HCT116 (cell line): ENCODE measurements around the gene SH3BP1. TPM values are rescaled to one million over a fixed set of nuclear protein-coding genes. Genes with fewer than 3 reads are reported as not detected.
"Not testable (repeated sequence)": the region's sequence is repeated elsewhere in the genome, so short reads cannot be mapped to it uniquely, and the experiment has no call there.

ENCODE experiments used
- ATAC-seq: fragments of 200-7000 bp; cut with Tn5 transposase; 2 replicates; pipeline ENCODE4 v1.9.1; 2020; ENCODE audit warnings: mild to moderate bottlenecking, moderate library complexity
- Bru-seq: library from RNA; stranded (reverse); fragments of 400-500 nt; gene quantifications from one replicate; lab custom pipeline; 2021; lab: Mats Ljungman, UMichigan
- BruChase-seq, 2 experiments: library from RNA; stranded (reverse); fragments of 400-500 nt; gene quantifications; one replicate each; lab custom pipeline; 2021; lab: Mats Ljungman, UMichigan
- BruUV-seq: library from RNA; stranded (reverse); fragments of 400-500 nt; replicated peaks from 2 replicates; lab custom pipeline; 2021; lab: Mats Ljungman, UMichigan
- CTCF ChIA-PET: fragments of 300-600 bp; sonication (Branson Sonifier 250); formaldehyde crosslinking; loops from one replicate; lab custom pipeline; 2021; ENCODE audit warnings: antibody characterized with exemption; lab: Charles Lee
- POLR2A ChIA-PET: fragments of 300-600, 350-600 bp; sonication (Branson Sonifier 250); formaldehyde crosslinking; loops from one replicate; lab custom pipeline; 2021; ENCODE audit warnings: antibody characterized with exemption; lab: Charles Lee
- RAD21 ChIA-PET, 2 experiments: fragments of 300-600 bp; sonication (Branson Sonifier 250); formaldehyde crosslinking; loops; one replicate each; lab custom pipeline; 2023; ENCODE audit warnings: low total read pairs in 2 of 2; ENCODE audit not compliant: uncharacterized antibody in 2 of 2, unreplicated experiment in 2 of 2, low non-redundant PET in 1 of 2; lab: Charles Lee
- DNase-seq: peaks from one replicate; pipeline ENCODE4 v3.0.0-alpha.2; 2010; ENCODE audit warnings: low read depth, low spot score
- H2AFZ ChIP-seq: fragments of 200-600 bp; shearing (Covaris generic), sonication (generic); 2 replicates; pipeline ENCODE4 v1.6.1; 2017; ENCODE audit warnings: low read depth, mixed run types, mixed read lengths, antibody characterized with exemption, low read length; ENCODE audit not compliant: poor library complexity, severe bottlenecking
- H3K27ac ChIP-seq: 2 replicates; pipeline ENCODE4 v1.5.1; 2012; ENCODE audit warnings: low read depth, low read length
- H3K27me3 ChIP-seq: fragments of 200-600 bp; sonication (generic); 2 replicates; pipeline ENCODE4 v1.6.1; 2016; ENCODE audit warnings: mixed run types, low read length, mixed read lengths; ENCODE audit not compliant: insufficient read depth
- H3K36me3 ChIP-seq, 2 experiments: fragments of 200-500 bp in 1 of 2; fragments of 200-600 bp in 1 of 2; sonication (Bioruptor generic) in 1 of 2; sonication (generic) in 1 of 2; 2 replicates each; pipeline versions ENCODE4 v1.5.1 to v1.6.1; 2014 to 2016; ENCODE audit warnings: low read length in 2 of 2, inconsistent platforms in 1 of 2, mixed read lengths in 1 of 2, mixed run types in 1 of 2; ENCODE audit not compliant: insufficient read depth in 2 of 2, control insufficient read depth in 1 of 2
- H3K4me1 ChIP-seq, 2 experiments: fragments of 200-600 bp in 1 of 2; sonication (generic) in 1 of 2; 2 replicates each; pipeline versions ENCODE4 v1.5.1 to v1.6.1; 2012 to 2017; ENCODE audit warnings: low read length in 2 of 2, inconsistent platforms in 1 of 2, mild to moderate bottlenecking in 1 of 2, mixed read lengths in 1 of 2, mixed run types in 1 of 2, moderate library complexity in 1 of 2; ENCODE audit not compliant: insufficient read depth in 2 of 2, control insufficient read depth in 1 of 2
- H3K4me2 ChIP-seq: fragments of 200-600 bp; sonication (generic); 2 replicates; pipeline ENCODE4 v1.6.1; 2017; ENCODE audit warnings: mixed run types, low read length, mixed read lengths
- H3K4me3 ChIP-seq, 2 experiments: fragments of 200-600 bp in 1 of 2; sonication (generic) in 1 of 2; replicated peaks in 1 of 2; 2 replicates each; pipeline ENCODE4 v1.5.1; 2011 to 2016; ENCODE audit warnings: low read length in 2 of 2, control low read depth in 1 of 2, low read depth in 1 of 2, mild to moderate bottlenecking in 1 of 2, mixed read lengths in 1 of 2, mixed run types in 1 of 2
- H3K79me2 ChIP-seq: fragments of 200-600 bp; sonication (generic); 2 replicates; pipeline ENCODE4 v1.6.1; 2017; ENCODE audit warnings: mild to moderate bottlenecking, mixed run types, low read length, moderate library complexity, mixed read lengths; ENCODE audit not compliant: insufficient read depth
- H3K9ac ChIP-seq: fragments of 200-600 bp; sonication (generic); 2 replicates; pipeline ENCODE4 v1.6.1; 2016; ENCODE audit warnings: low read length, mixed read lengths
- H3K9me2 ChIP-seq: fragments of 200-600 bp; sonication (generic), shearing (Covaris generic); 2 replicates; pipeline ENCODE4 v1.6.1; 2017; ENCODE audit warnings: mixed run types, mild to moderate bottlenecking, moderate library complexity; ENCODE audit not compliant: insufficient read depth
- H3K9me3 ChIP-seq, 2 experiments: fragments of 200-500 bp in 1 of 2; fragments of 200-600 bp in 1 of 2; sonication (Bioruptor generic) in 1 of 2; sonication (generic) in 1 of 2; 2 replicates each; pipeline ENCODE4 v1.6.1; 2014 to 2017; ENCODE audit warnings: low read length in 2 of 2, mixed read lengths in 2 of 2, inconsistent platforms in 1 of 2, low read depth in 1 of 2, mild to moderate bottlenecking in 1 of 2, mixed run types in 1 of 2, moderate library complexity in 1 of 2; ENCODE audit not compliant: control insufficient read depth in 1 of 2, insufficient read depth in 1 of 2
- H4K20me1 ChIP-seq: fragments of 200-600 bp; sonication (generic), shearing (Covaris generic); 2 replicates; pipeline ENCODE4 v1.6.1; 2017; ENCODE audit warnings: mixed run types, mild to moderate bottlenecking, moderate library complexity; ENCODE audit not compliant: insufficient read depth
- POLR2AphosphoS5 ChIP-seq: IDR thresholded peaks from 2 replicates; pipeline ENCODE4 v1.6.1; 2011; ENCODE audit warnings: mild to moderate bottlenecking, low read depth, low read length, moderate library complexity
- ZFX ChIP-seq: fragments of 450-650 bp; IDR thresholded peaks from 2 replicates; pipeline ENCODE4 v1.6.1; 2017
- intact Hi-C: fragments of 100-400 bp; cut with micrococcal nuclease; formaldehyde crosslinking; loops from 2 replicates; pipeline ENCODE4 v1.10.0; 2022
- long read RNA-seq: library from polyadenylated mRNA; unstranded; transcript quantifications from one replicate; pipeline ENCODE4 v2.0.0, GENCODE V29; 2021; ENCODE audit not compliant: unreplicated experiment
- polyA plus RNA-seq: library from polyadenylated mRNA; unstranded; fragments of >200 nt; gene quantifications from 2 replicates; pipeline ENCODE4 v1.2.1, GENCODE V29; 2012; ENCODE audit warnings: missing spikeins
- total RNA-seq: library from RNA; stranded (reverse); gene quantifications from one replicate; pipeline ENCODE4 v1.2.1, GENCODE V29; 2021; ENCODE audit not compliant: unreplicated experiment
- TF ChIP-seq, protein P1 (sequence below): IDR thresholded peaks from 2 replicates; pipeline ENCODE4 v1.6.1; 2012

SH3BP1 gene, protein sequence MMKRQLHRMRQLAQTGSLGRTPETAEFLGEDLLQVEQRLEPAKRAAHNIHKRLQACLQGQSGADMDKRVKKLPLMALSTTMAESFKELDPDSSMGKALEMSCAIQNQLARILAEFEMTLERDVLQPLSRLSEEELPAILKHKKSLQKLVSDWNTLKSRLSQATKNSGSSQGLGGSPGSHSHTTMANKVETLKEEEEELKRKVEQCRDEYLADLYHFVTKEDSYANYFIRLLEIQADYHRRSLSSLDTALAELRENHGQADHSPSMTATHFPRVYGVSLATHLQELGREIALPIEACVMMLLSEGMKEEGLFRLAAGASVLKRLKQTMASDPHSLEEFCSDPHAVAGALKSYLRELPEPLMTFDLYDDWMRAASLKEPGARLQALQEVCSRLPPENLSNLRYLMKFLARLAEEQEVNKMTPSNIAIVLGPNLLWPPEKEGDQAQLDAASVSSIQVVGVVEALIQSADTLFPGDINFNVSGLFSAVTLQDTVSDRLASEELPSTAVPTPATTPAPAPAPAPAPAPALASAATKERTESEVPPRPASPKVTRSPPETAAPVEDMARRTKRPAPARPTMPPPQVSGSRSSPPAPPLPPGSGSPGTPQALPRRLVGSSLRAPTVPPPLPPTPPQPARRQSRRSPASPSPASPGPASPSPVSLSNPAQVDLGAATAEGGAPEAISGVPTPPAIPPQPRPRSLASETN
- total RNA-seq (48.4 TPM), Bru-seq, nascent RNA (percentile 48 among the genes with signal in this experiment), BruChase-seq, experiment 1, labeled RNA remaining after a 6-hour chase (percentile 72 among the genes with signal in this experiment), BruChase-seq, experiment 2, labeled RNA remaining after a 2-hour chase (percentile 52 among the genes with signal in this experiment)
- polyA plus RNA-seq, result 72.9 and 82.7 TPM in 2 replicates
- long read RNA-seq, partial matches to known transcripts, result 5 of 27 reads
- long read RNA-seq, other reads (novel, unspliced or antisense), result 19 of 27 reads

DNA sequence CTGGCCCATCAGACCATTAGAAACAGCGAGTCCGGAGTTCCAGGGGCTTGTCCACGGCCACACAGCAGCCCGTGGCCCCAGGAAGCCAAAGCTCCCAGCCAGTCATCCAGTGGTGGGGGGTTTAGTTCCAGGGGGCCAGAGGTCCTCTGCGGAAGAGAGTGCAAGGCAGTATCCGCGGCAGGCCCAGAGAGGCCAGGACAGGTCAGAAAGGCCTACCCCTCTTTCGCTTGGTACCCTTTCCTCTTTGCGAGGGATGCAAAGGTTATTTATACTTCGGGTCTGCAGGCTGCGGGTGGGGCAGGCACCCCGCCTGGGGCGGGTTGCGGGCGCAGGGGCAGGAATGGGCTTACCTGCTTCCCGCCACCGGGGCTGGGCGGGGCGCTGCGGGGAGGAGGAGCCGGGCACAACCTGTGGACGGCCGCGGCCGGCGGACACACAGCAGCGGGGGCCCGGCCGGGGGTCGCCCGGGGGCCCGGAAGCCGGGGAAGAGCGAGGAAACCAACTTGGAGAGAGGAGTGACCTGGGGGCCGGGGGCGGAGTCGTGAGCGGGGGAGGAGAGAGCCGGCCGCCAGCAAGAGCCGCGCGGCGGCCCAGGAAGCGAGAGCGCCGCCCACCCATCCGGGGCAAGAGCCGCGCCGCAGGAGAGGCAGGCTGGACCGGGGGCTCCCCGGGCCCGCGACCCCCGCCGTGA, at the start of gene SH3BP1:
Gene SH3BP1 (plus strand): TSS at position 600 of the 691 bp plus-strand sequence. CDS start 119 bp downstream, outside the sequence.
- H3K27me3 ChIP-seq, result no peaks in the 10 kb centered on the region
- TF ChIP-seq POLR2AphosphoS5 (peak; percentile 52; the same call in 1 of the 2 replicates), ZFX (0 out of 2 replicates have a peak, but pooled peaks have one; percentile 13)
- TF ChIP-seq, protein P1, sequence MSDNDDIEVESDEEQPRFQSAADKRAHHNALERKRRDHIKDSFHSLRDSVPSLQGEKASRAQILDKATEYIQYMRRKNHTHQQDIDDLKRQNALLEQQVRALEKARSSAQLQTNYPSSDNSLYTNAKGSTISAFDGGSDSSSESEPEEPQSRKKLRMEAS, result no peak
- no TSS peak for BruUV-seq
- peaks cover 31 to 62% of the 10 kb centered on the region in 2 experiments; a peak in 3 of 4 replicates for H3K4me1 ChIP-seq
- H3K9me2 ChIP-seq, result no peaks in the 10 kb centered on the region
- ChIA-PET CTCF (interaction anchor here (0.7 kb wide), 1 partner anchor 36 kb away, joined by 8 read pairs; no protein-coding TSS in a partner anchor), RAD21 (no interaction called here), POLR2A (interaction anchor here (0.6 to 2.6 kb wide), 2 partner anchors 19 to 36 kb away, joined by 3 to 6 read pairs; partner anchors contain the start of genes LGALS1 and PDXP)
- intact Hi-C loops, result loop anchor here (5.0 kb wide), 1 partner anchor 153 kb away; no protein-coding TSS in a partner anchor
- peak within 1 kb of the TSS; percentile 96 for H3K4me2 ChIP-seq
- H3K36me3 ChIP-seq, result peaks cover 4 to 12% of the 10 kb centered on the region in 2 experiments; a peak in 1 of 4 replicates
- ATAC-seq, result peak; percentile 63
- H4K20me1 ChIP-seq, result no peaks in the 10 kb centered on the region
- no peaks in the 10 kb centered on the region for H3K9me3 ChIP-seq
- peak within 1 kb of the TSS; percentile 61 for H3K27ac ChIP-seq
- peaks cover 14% of the 10 kb centered on the region for H3K79me2 ChIP-seq
- H3K9ac ChIP-seq, result peak within 1 kb of the TSS; percentile 85
- no peak within 1 kb of the TSS for H2AFZ ChIP-seq
- DNase-seq, result no peak
- H3K4me3 ChIP-seq, result peak within 1 kb of the TSS; percentile 85 to 89

DNA sequence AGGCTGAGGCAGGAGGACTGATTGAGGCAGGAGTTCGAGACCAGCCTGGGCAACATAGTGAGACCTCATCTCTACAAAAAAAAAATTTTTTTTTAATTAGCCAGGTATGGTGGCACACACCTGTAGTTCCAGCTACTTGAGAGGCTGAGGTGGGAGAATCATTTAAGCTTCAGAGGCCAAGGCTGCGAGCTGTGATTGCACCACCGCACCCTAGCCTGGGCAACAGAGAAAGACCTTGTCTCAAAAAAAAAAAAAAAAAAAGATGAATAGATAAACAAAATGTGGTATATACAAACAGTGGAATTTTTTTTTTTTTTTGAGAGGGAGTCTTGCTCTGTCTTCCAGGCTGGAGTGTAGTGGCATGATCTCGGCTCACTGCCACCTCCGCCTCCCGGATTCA, 48.4 kb upstream of the SH3BP1 start:
- H3K27me3 ChIP-seq, RAD21 ChIA-PET, H3K36me3 ChIP-seq, DNase-seq, H3K9ac ChIP-seq, H2AFZ ChIP-seq, H3K9me2 ChIP-seq, H4K20me1 ChIP-seq, ATAC-seq, BruUV-seq, H3K9me3 ChIP-seq, H3K79me2 ChIP-seq, H3K4me2 ChIP-seq, intact Hi-C loops, H3K4me3 ChIP-seq, H3K27ac ChIP-seq: not testable (repeated sequence)
- peaks cover 0 to 12% of the 10 kb centered on the region in 2 experiments; a peak in 2 of 4 replicates for H3K4me1 ChIP-seq
- POLR2A ChIA-PET, result interaction anchor here (1.3 kb wide), 1 partner anchor 16 kb away, joined by 4 read pairs; no protein-coding TSS in a partner anchor
- CTCF ChIA-PET, result interaction anchor here (0.6 to 2.7 kb wide), 7 partner anchors 16 to 119 kb away, joined by 3 to 35 read pairs (median 7); partner anchors contain the start of gene GGA1
